HCT116 (cell line): ENCODE measurements around the gene CNTD1. TPM values are rescaled to one million over a fixed set of nuclear protein-coding genes. Genes with fewer than 3 reads are reported as not detected.

Source experiments
- ATAC-seq: fragments of 200-7000 bp; cut with Tn5 transposase; 2 replicates; pipeline ENCODE4 v1.9.1; 2020; ENCODE audit warnings: mild to moderate bottlenecking, moderate library complexity
- BruUV-seq: library from RNA; stranded (reverse); fragments of 400-500 nt; replicated peaks from 2 replicates; lab custom pipeline; 2021; lab: Mats Ljungman, UMichigan
- CTCF ChIA-PET: fragments of 300-600 bp; sonication (Branson Sonifier 250); formaldehyde crosslinking; loops from one replicate; lab custom pipeline; 2021; ENCODE audit warnings: antibody characterized with exemption; lab: Charles Lee
- POLR2A ChIA-PET: fragments of 300-600, 350-600 bp; sonication (Branson Sonifier 250); formaldehyde crosslinking; loops from one replicate; lab custom pipeline; 2021; ENCODE audit warnings: antibody characterized with exemption; lab: Charles Lee
- RAD21 ChIA-PET, 2 experiments: fragments of 300-600 bp; sonication (Branson Sonifier 250); formaldehyde crosslinking; loops; one replicate each; lab custom pipeline; 2023; ENCODE audit warnings: low total read pairs in 2 of 2; ENCODE audit not compliant: uncharacterized antibody in 2 of 2, unreplicated experiment in 2 of 2, low non-redundant PET in 1 of 2; lab: Charles Lee
- DNase-seq: peaks from one replicate; pipeline ENCODE4 v3.0.0-alpha.2; 2010; ENCODE audit warnings: low read depth, low spot score
- H2AFZ ChIP-seq: fragments of 200-600 bp; shearing (Covaris generic), sonication (generic); 2 replicates; pipeline ENCODE4 v1.6.1; 2017; ENCODE audit warnings: low read depth, mixed run types, mixed read lengths, antibody characterized with exemption, low read length; ENCODE audit not compliant: poor library complexity, severe bottlenecking
- H3K27ac ChIP-seq: 2 replicates; pipeline ENCODE4 v1.5.1; 2012; ENCODE audit warnings: low read depth, low read length
- H3K27me3 ChIP-seq: fragments of 200-600 bp; sonication (generic); 2 replicates; pipeline ENCODE4 v1.6.1; 2016; ENCODE audit warnings: mixed run types, low read length, mixed read lengths; ENCODE audit not compliant: insufficient read depth
- H3K36me3 ChIP-seq, 2 experiments: fragments of 200-500 bp in 1 of 2; fragments of 200-600 bp in 1 of 2; sonication (Bioruptor generic) in 1 of 2; sonication (generic) in 1 of 2; 2 replicates each; pipeline versions ENCODE4 v1.5.1 to v1.6.1; 2014 to 2016; ENCODE audit warnings: low read length in 2 of 2, inconsistent platforms in 1 of 2, mixed read lengths in 1 of 2, mixed run types in 1 of 2; ENCODE audit not compliant: insufficient read depth in 2 of 2, control insufficient read depth in 1 of 2
- H3K4me1 ChIP-seq, 2 experiments: fragments of 200-600 bp in 1 of 2; sonication (generic) in 1 of 2; 2 replicates each; pipeline versions ENCODE4 v1.5.1 to v1.6.1; 2012 to 2017; ENCODE audit warnings: low read length in 2 of 2, inconsistent platforms in 1 of 2, mild to moderate bottlenecking in 1 of 2, mixed read lengths in 1 of 2, mixed run types in 1 of 2, moderate library complexity in 1 of 2; ENCODE audit not compliant: insufficient read depth in 2 of 2, control insufficient read depth in 1 of 2
- H3K4me2 ChIP-seq: fragments of 200-600 bp; sonication (generic); 2 replicates; pipeline ENCODE4 v1.6.1; 2017; ENCODE audit warnings: mixed run types, low read length, mixed read lengths
- H3K4me3 ChIP-seq, 2 experiments: fragments of 200-600 bp in 1 of 2; sonication (generic) in 1 of 2; replicated peaks in 1 of 2; 2 replicates each; pipeline ENCODE4 v1.5.1; 2011 to 2016; ENCODE audit warnings: low read length in 2 of 2, control low read depth in 1 of 2, low read depth in 1 of 2, mild to moderate bottlenecking in 1 of 2, mixed read lengths in 1 of 2, mixed run types in 1 of 2
- H3K79me2 ChIP-seq: fragments of 200-600 bp; sonication (generic); 2 replicates; pipeline ENCODE4 v1.6.1; 2017; ENCODE audit warnings: mild to moderate bottlenecking, mixed run types, low read length, moderate library complexity, mixed read lengths; ENCODE audit not compliant: insufficient read depth
- H3K9ac ChIP-seq: fragments of 200-600 bp; sonication (generic); 2 replicates; pipeline ENCODE4 v1.6.1; 2016; ENCODE audit warnings: low read length, mixed read lengths
- H3K9me2 ChIP-seq: fragments of 200-600 bp; sonication (generic), shearing (Covaris generic); 2 replicates; pipeline ENCODE4 v1.6.1; 2017; ENCODE audit warnings: mixed run types, mild to moderate bottlenecking, moderate library complexity; ENCODE audit not compliant: insufficient read depth
- H3K9me3 ChIP-seq, 2 experiments: fragments of 200-500 bp in 1 of 2; fragments of 200-600 bp in 1 of 2; sonication (Bioruptor generic) in 1 of 2; sonication (generic) in 1 of 2; 2 replicates each; pipeline ENCODE4 v1.6.1; 2014 to 2017; ENCODE audit warnings: low read length in 2 of 2, mixed read lengths in 2 of 2, inconsistent platforms in 1 of 2, low read depth in 1 of 2, mild to moderate bottlenecking in 1 of 2, mixed run types in 1 of 2, moderate library complexity in 1 of 2; ENCODE audit not compliant: control insufficient read depth in 1 of 2, insufficient read depth in 1 of 2
- H4K20me1 ChIP-seq: fragments of 200-600 bp; sonication (generic), shearing (Covaris generic); 2 replicates; pipeline ENCODE4 v1.6.1; 2017; ENCODE audit warnings: mixed run types, mild to moderate bottlenecking, moderate library complexity; ENCODE audit not compliant: insufficient read depth
- EGR1 ChIP-seq: IDR thresholded peaks from 2 replicates; pipeline ENCODE4 v1.6.1; 2012; ENCODE audit warnings: low read depth
- FOSL1 ChIP-seq: IDR thresholded peaks from 2 replicates; pipeline ENCODE4 v1.6.1; 2012; ENCODE audit warnings: low read depth
- JUND ChIP-seq: IDR thresholded peaks from 2 replicates; pipeline ENCODE4 v1.6.1; 2012
- POLR2A ChIP-seq: IDR thresholded peaks from 2 replicates; pipeline ENCODE4 v1.7.0; 2011; ENCODE audit warnings: borderline replicate concordance; ENCODE audit not compliant: insufficient read depth, insufficient read length; ENCODE audit errors: extremely low read depth
- RAD21 ChIP-seq: IDR thresholded peaks from 2 replicates; pipeline ENCODE4 v1.6.1; 2012; ENCODE audit warnings: low read depth, mild to moderate bottlenecking
- SIN3A ChIP-seq: IDR thresholded peaks from 2 replicates; pipeline ENCODE4 v1.6.1; 2012; ENCODE audit warnings: low read depth
- SRF ChIP-seq: IDR thresholded peaks from 2 replicates; pipeline ENCODE4 v1.6.1; 2012; ENCODE audit warnings: low read depth
- ZFX ChIP-seq: fragments of 450-650 bp; IDR thresholded peaks from 2 replicates; pipeline ENCODE4 v1.6.1; 2017
- intact Hi-C: fragments of 100-400 bp; cut with micrococcal nuclease; formaldehyde crosslinking; loops from 2 replicates; pipeline ENCODE4 v1.10.0; 2022
- total RNA-seq: library from RNA; stranded (reverse); gene quantifications from one replicate; pipeline ENCODE4 v1.2.1, GENCODE V29; 2021; ENCODE audit not compliant: unreplicated experiment
- TF ChIP-seq, protein P1 (sequence below): IDR thresholded peaks from 2 replicates; pipeline ENCODE4 v1.6.1; 2012; ENCODE audit warnings: low read depth
- TF ChIP-seq, protein P2 (sequence below): IDR thresholded peaks from 2 replicates; pipeline ENCODE4 v1.6.1; 2012

Gene CNTD1
- total RNA-seq, 1 experiment from 2014 or later = not detected

DNA sequence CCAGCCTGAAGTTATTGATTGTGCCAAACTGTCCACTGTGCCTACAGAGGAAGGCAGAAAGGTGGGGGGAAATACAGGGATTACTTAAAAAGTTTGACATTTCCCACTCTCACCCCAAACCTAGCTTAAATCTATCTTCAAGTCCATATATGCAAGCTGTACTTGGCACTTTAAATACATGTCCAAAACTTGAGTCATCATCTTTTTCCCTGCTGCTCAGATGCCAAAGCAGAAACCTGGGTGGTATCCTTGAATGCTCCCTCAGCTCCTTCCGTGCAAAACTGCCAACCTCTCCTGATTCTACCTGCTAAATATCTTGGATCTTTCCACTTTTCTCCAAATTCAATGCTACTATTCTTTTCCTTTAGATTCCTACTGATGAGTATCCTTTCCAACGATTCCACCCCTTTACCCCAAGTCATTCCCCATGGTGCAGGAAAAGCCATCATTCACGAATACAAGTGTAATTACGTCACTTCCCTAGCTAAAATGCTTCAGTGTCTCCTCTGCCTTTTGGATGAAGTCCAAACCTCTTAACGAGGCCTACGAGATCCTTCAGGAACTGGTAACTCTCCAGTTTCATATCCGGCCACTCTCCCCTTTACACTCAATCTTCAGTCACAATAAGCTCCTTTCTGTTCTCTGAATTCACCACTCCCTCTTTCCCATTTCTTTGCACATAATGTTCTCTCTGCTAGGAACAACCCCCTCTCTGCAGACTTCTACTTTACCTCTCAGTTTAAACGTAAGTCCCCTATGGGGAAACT, 16.2 kb downstream of the CNTD1 start:
- intact Hi-C loops = no loop called here
- POLR2A ChIA-PET = interaction anchor here (1.7 kb wide), 1 partner anchor 9 kb away, joined by 5 read pairs; the partner anchor contains the start of gene BECN1
- Histone ChIP-seq H3K9ac (no peak overlapping the region), H3K9me2 (no peaks in the 10 kb centered on the region), H3K4me1 (no peaks in the 10 kb centered on the region), H3K9me3 (no peaks in the 10 kb centered on the region), H3K4me2 (no peak overlapping the region), H3K27ac (no peak overlapping the region), H3K36me3 (peaks cover 53 to 55% of the 10 kb centered on the region in 2 experiments), H2AFZ (no peak overlapping the region), H3K4me3 (no peak overlapping the region), H3K27me3 (no peaks in the 10 kb centered on the region), H3K79me2 (no peaks in the 10 kb centered on the region), H4K20me1 (no peaks in the 10 kb centered on the region)
- no peak for ATAC-seq
- CTCF ChIA-PET = interaction anchor here (1.0 kb wide), 1 partner anchor 9 kb away, joined by 3 read pairs; the partner anchor contains the start of gene BECN1
- DNase-seq = no peak
- no TSS peak for BruUV-seq
- TF ChIP-seq ZFX (no peak), SRF (no peak), RAD21 (no peak), FOSL1 (no peak), SIN3A (no peak), EGR1 (no peak), POLR2A (no peak), JUND (no peak)
- TF ChIP-seq, protein P1, sequence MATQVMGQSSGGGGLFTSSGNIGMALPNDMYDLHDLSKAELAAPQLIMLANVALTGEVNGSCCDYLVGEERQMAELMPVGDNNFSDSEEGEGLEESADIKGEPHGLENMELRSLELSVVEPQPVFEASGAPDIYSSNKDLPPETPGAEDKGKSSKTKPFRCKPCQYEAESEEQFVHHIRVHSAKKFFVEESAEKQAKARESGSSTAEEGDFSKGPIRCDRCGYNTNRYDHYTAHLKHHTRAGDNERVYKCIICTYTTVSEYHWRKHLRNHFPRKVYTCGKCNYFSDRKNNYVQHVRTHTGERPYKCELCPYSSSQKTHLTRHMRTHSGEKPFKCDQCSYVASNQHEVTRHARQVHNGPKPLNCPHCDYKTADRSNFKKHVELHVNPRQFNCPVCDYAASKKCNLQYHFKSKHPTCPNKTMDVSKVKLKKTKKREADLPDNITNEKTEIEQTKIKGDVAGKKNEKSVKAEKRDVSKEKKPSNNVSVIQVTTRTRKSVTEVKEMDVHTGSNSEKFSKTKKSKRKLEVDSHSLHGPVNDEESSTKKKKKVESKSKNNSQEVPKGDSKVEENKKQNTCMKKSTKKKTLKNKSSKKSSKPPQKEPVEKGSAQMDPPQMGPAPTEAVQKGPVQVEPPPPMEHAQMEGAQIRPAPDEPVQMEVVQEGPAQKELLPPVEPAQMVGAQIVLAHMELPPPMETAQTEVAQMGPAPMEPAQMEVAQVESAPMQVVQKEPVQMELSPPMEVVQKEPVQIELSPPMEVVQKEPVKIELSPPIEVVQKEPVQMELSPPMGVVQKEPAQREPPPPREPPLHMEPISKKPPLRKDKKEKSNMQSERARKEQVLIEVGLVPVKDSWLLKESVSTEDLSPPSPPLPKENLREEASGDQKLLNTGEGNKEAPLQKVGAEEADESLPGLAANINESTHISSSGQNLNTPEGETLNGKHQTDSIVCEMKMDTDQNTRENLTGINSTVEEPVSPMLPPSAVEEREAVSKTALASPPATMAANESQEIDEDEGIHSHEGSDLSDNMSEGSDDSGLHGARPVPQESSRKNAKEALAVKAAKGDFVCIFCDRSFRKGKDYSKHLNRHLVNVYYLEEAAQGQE = no peak
- TF ChIP-seq, protein P2, sequence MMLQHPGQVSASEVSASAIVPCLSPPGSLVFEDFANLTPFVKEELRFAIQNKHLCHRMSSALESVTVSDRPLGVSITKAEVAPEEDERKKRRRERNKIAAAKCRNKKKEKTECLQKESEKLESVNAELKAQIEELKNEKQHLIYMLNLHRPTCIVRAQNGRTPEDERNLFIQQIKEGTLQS = no peak
- RAD21 ChIA-PET = no interaction called here
